Neutrophil (primary cell): Measurements from ENCODE around the gene LRPPRC.

ENCODE experiments used
- H3K27ac ChIP-seq: fragments of 200-600 bp; sonication (generic); 2 replicates; pipeline ENCODE4 v1.5.1; 2016; ENCODE audit warnings: mild to moderate bottlenecking, moderate library complexity
- H3K27me3 ChIP-seq: fragments of 200-600 bp; sonication (generic); 2 replicates; pipeline ENCODE4 v1.6.0; 2016; ENCODE audit warnings: mild to moderate bottlenecking
- H3K36me3 ChIP-seq: fragments of 200-600 bp; sonication (generic); 2 replicates; pipeline ENCODE4 v1.5.1; 2017
- H3K4me1 ChIP-seq, 2 experiments: fragments of 200-600 bp in 1 of 2; sonication (generic) in 1 of 2; 1 replicate in 1 of 2; 2 replicates in 1 of 2; pipeline versions ENCODE4 v1.5.1 to v1.6.1; 2013 to 2016; ENCODE audit warnings: low read depth in 1 of 2, low read length in 1 of 2, mild to moderate bottlenecking in 1 of 2, moderate library complexity in 1 of 2; ENCODE audit not compliant: control insufficient read depth in 1 of 2, insufficient read depth in 1 of 2
- H3K4me3 ChIP-seq, 2 experiments: fragments of 200-600 bp in 1 of 2; sonication (generic) in 1 of 2; 1 replicate in 1 of 2; 2 replicates in 1 of 2; pipeline ENCODE4 v1.5.1; 2013 to 2016; ENCODE audit warnings: low read depth in 1 of 2, low read length in 1 of 2, mild to moderate bottlenecking in 1 of 2, moderate library complexity in 1 of 2
- H3K9me3 ChIP-seq: fragments of 200-600 bp; sonication (generic); 2 replicates; pipeline ENCODE4 v1.5.1; 2016
- TF ChIP-seq, protein P1 (sequence below): fragments of 200-600 bp; sonication (generic); IDR thresholded peaks from 2 replicates; pipeline ENCODE4 v1.5.1; 2016; ENCODE audit warnings: antibody characterized with exemption

LRPPRC gene

DNA sequence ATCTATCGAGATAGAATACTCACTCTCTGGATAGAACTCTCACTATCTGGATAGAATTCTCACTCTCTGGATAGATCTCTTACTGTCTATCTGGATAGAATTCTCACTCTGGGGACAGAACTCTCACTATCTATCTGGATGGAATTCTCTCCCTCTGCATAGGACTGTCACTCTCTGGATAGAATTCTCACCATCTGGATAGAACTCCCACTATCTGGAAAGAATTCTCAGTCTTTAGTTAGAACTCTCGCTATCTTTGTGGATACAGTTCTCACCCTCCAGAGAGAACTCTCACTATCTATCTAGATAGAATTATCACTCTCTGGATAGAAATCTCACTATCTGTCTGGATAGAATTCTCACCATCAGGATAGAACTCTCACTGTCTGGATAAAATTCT lies 140.5 kb downstream of the LRPPRC start:
- Histone ChIP-seq H3K4me1 (no peaks in the 10 kb centered on the region), H3K27me3 (peaks cover 21% of the 10 kb centered on the region), H3K9me3 (no peaks in the 10 kb centered on the region), H3K4me3 (no peak overlapping the region), H3K27ac (no peak overlapping the region), H3K36me3 (no peaks in the 10 kb centered on the region)
- TF ChIP-seq, protein P1, sequence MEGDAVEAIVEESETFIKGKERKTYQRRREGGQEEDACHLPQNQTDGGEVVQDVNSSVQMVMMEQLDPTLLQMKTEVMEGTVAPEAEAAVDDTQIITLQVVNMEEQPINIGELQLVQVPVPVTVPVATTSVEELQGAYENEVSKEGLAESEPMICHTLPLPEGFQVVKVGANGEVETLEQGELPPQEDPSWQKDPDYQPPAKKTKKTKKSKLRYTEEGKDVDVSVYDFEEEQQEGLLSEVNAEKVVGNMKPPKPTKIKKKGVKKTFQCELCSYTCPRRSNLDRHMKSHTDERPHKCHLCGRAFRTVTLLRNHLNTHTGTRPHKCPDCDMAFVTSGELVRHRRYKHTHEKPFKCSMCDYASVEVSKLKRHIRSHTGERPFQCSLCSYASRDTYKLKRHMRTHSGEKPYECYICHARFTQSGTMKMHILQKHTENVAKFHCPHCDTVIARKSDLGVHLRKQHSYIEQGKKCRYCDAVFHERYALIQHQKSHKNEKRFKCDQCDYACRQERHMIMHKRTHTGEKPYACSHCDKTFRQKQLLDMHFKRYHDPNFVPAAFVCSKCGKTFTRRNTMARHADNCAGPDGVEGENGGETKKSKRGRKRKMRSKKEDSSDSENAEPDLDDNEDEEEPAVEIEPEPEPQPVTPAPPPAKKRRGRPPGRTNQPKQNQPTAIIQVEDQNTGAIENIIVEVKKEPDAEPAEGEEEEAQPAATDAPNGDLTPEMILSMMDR, result no peak

DNA sequence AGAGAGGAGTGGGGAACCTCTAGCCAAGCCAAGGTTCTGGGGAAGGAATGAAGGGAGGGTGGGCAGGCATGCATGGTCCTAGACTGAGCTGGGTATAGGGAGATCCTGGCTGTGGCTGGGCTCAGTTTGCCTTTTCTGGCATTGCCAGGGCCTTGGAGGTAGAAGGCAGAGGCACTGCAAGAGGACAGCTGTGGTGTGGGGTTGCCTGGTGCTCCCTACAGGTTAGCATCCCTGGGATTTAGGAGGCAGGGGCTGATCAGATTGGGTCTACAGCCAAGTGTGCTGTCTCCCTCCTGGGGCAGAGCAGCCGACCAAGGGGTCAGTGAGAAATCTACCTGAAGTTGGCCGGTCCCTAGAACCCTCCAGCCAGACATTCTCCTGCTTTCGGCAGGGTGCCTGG lies 141.1 kb downstream of the LRPPRC start:
- no peak overlapping the region for H3K27ac ChIP-seq
- no peak overlapping the region for H3K4me3 ChIP-seq
- TF ChIP-seq, protein P1, result no peak
- no peaks in the 10 kb centered on the region for H3K4me1 ChIP-seq
- peaks cover 21% of the 10 kb centered on the region for H3K27me3 ChIP-seq
- no peaks in the 10 kb centered on the region for H3K36me3 ChIP-seq
- no peaks in the 10 kb centered on the region for H3K9me3 ChIP-seq

DNA sequence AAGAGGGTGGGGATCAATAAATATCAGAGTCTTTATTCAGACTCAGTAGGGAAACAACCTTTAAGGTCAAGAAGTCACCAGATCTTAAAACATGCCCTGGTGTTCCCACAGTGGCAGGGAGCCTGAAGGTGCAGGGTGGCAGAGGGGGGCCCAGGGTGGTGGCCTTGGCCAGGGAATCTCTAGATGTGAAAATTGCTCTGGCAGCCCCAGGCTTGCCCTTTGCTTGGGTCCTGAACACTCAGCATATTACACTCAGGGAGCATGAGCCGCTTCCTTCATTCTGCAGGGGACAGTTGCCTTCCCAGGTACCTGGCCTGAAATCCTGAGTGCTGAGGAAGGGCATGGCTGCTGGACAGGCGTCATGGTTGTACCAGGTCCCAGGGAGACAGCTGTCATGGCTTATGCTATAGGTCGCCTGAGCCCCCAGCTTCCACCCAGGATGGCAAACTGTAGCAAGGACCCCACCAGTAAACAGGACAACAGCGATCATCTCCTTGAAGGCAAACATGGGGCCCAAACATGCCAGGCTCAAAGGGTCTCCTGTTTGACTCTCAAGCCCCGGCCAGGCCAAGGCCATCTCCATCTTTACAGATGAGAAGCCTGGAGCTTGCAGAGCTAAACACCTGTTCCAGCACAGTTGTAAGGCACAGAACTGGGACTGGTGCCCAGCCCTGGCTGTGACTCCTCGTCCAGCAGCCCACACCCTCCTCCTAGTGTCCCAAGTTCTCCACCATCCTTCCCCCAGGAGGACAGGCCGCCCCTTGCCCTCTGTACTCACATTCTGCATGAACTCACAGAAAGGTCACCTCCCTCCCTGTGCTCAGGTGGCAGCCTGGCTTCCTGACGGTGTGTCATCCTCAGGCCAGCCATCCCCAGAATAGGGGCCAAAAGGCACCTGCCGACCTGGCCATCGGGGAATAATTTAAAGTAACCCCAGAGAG lies 142.4 kb downstream of the LRPPRC start:
- no peaks in the 10 kb centered on the region for H3K9me3 ChIP-seq
- H3K4me1 ChIP-seq, result no peaks in the 10 kb centered on the region
- no peaks in the 10 kb centered on the region for H3K36me3 ChIP-seq
- H3K27ac ChIP-seq, result no peak overlapping the region
- H3K27me3 ChIP-seq, result peaks cover 21% of the 10 kb centered on the region
- no peak overlapping the region for H3K4me3 ChIP-seq
- TF ChIP-seq, protein P1, result no peak

DNA sequence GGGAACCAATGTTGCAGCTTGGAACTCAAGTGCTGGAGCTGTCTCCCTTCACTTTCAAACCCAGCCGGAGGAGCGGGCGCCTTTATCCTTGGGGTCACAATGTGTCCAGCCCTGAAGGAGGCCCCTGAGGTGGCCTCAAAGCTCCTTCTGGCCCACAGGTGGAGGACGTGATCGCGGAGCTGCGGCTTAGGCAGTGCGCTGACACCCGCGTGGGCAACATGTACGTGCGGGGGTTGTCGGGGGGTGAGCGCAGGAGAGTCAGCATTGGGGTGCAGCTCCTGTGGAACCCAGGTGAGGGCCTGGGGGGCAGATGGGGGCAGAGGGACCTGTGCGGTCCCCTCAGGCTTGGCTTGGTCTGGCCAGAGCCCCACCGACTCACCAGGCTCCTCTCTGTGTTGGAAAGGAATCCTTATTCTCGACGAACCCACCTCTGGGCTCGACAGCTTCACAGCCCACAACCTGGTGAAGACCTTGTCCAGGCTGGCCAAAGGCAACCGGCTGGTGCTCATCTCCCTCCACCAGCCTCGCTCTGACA lies 143.5 kb downstream of the LRPPRC start:
- Histone ChIP-seq H3K36me3 (no peaks in the 10 kb centered on the region), H3K27ac (no peak overlapping the region), H3K4me1 (no peaks in the 10 kb centered on the region), H3K4me3 (no peak overlapping the region), H3K27me3 (peaks cover 21% of the 10 kb centered on the region), H3K9me3 (no peaks in the 10 kb centered on the region)
- TF ChIP-seq, protein P1, result no peak

DNA sequence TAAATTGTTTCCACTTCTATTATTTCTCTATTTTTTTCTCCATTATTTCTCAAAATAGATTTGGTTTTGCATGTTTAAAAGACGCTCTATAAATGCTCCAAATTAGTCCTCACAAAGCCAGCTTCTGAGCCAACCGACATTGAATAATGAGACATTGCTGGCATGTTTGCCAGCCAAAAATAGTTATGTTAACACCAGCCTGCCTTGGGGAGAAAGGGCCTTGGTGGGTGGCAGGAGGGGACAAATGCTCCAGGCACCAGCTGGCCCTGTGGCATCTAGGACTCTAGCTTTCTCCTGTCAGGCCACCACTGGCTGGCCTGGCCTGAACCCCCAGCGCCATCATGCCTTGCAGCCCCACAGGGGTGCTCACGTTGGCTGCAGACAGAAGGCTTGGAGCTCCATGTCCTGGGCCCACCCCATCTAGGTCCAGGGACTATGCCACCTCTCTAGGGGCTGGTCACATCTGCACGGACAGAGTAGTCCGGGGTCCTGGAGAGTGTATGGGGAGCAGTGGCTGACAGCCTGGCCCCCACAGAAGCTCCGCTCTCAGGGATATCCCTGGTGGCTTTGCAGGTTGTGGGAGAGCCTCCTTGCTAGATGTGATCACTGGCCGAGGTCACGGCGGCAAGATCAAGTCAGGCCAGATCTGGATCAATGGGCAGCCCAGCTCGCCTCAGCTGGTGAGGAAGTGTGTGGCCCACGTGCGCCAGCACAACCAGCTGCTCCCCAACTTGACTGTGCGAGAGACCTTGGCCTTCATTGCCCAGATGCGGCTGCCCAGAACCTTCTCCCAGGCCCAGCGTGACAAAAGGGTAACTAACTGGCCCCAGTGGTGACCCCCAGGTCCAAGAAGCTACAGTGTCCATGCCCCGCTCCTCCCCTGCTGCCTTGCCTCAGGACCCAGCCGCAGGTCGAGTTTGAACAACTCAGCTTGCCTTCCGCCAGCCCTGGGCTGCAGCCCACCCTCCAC lies 144.5 kb downstream of the LRPPRC start:
- TF ChIP-seq, protein P1, result no peak
- no peak overlapping the region for H3K27ac ChIP-seq
- no peaks in the 10 kb centered on the region for H3K4me1 ChIP-seq
- peaks cover 21% of the 10 kb centered on the region for H3K27me3 ChIP-seq
- H3K36me3 ChIP-seq, result no peaks in the 10 kb centered on the region
- no peak overlapping the region for H3K4me3 ChIP-seq
- no peaks in the 10 kb centered on the region for H3K9me3 ChIP-seq
